ENCODE results near the gene CAMTA1. TPM values are rescaled to one million over a fixed set of nuclear protein-coding genes. Genes with fewer than 3 reads are reported as not detected.

Gene CAMTA1
- total RNA-seq, 4 donors from 2014 or later, result 86.3 to 170 (median 132) TPM

GRCh38 chr1:7510389-7510931, 725.2 kb downstream of the CAMTA1 start:
- Histone ChIP-seq H3K4me3 (no peak overlapping the region), H3K27me3 (no peaks in the 10 kb centered on the region), H3K27ac (no peak overlapping the region), H3K36me3 (no peaks in the 10 kb centered on the region), H3K9me3 (no peaks in the 10 kb centered on the region), H3K4me1 (peaks cover 0 to 18% (median 4%) of the 10 kb centered on the region in 3 donors)
- WGBS, 2 donors (ENCODE audit: low coverage in 1 of 2), result 80 to 97% methylated on average over 2 to 4 of the region's 7 CpGs
- TF ChIP-seq POLR2AphosphoS5 (IDR thresholded peaks at IDR 0.05), result no peak
- ATAC-seq, result no peak

GRCh38 chr1:7511381-7511780, 726.1 kb downstream of the CAMTA1 start:
- Histone ChIP-seq H3K4me3 (no peak overlapping the region), H3K4me1 (peaks cover 0 to 18% (median 4%) of the 10 kb centered on the region in 3 donors), H3K27ac (no peak overlapping the region), H3K36me3 (no peaks in the 10 kb centered on the region), H3K27me3 (no peaks in the 10 kb centered on the region), H3K9me3 (no peaks in the 10 kb centered on the region)
- no peak for ATAC-seq
- TF ChIP-seq POLR2A (IDR thresholded peaks at IDR 0.05) (no peak), POLR2AphosphoS5 (IDR thresholded peaks at IDR 0.05) (no peak), EP300 (IDR thresholded peaks at IDR 0.05) (no peak)
- TF ChIP-seq, protein P1, sequence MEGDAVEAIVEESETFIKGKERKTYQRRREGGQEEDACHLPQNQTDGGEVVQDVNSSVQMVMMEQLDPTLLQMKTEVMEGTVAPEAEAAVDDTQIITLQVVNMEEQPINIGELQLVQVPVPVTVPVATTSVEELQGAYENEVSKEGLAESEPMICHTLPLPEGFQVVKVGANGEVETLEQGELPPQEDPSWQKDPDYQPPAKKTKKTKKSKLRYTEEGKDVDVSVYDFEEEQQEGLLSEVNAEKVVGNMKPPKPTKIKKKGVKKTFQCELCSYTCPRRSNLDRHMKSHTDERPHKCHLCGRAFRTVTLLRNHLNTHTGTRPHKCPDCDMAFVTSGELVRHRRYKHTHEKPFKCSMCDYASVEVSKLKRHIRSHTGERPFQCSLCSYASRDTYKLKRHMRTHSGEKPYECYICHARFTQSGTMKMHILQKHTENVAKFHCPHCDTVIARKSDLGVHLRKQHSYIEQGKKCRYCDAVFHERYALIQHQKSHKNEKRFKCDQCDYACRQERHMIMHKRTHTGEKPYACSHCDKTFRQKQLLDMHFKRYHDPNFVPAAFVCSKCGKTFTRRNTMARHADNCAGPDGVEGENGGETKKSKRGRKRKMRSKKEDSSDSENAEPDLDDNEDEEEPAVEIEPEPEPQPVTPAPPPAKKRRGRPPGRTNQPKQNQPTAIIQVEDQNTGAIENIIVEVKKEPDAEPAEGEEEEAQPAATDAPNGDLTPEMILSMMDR (IDR thresholded peaks at IDR 0.05), result no peak
- no CpG with 5 or more reads among the region's 2 CpGs for WGBS, 2 donors (ENCODE audit: low coverage in 1 of 2)

GRCh38 chr1:7513081-7513480, 727.8 kb downstream of the CAMTA1 start:
- TF ChIP-seq, protein P1 (IDR thresholded peaks at IDR 0.05), result no peak
- no peak for TF ChIP-seq POLR2AphosphoS5 (IDR thresholded peaks at IDR 0.05)
- TF ChIP-seq EP300 (IDR thresholded peaks at IDR 0.05), result no peak
- no peak for TF ChIP-seq POLR2A (IDR thresholded peaks at IDR 0.05)
- no peak for ATAC-seq
- WGBS, 2 donors (ENCODE audit: low coverage in 1 of 2), result 87% methylated on average over 9 of the region's 10 CpGs; no CpG with 5 or more reads in 1 of the 2 donors
- Histone ChIP-seq H3K9me3 (no peaks in the 10 kb centered on the region), H3K27ac (no peak overlapping the region), H3K36me3 (no peaks in the 10 kb centered on the region), H3K4me1 (peaks cover 0 to 17% (median 4%) of the 10 kb centered on the region in 3 donors), H3K4me3 (no peak overlapping the region), H3K27me3 (no peaks in the 10 kb centered on the region)

DNA sequence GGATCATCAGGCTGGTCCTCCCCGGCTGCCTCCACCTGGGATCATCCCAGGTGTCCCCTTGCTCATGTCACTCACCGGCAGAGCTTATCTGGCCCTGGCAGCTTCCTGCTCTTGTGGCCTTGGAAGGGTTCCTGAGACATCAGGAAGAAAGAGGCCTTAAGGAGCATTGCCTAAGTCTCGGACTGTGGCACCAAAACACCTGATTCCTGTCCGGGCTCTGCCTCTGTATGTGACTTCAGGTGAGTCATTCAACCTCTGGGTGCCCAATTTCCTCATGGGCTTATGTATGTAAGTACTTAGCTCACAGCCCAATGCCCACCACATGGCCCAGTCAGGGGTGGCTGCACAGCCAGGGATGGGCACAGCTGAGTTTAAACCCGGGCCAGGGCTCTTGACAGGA, 729.9 kb downstream of the CAMTA1 start:
- H3K4me3 ChIP-seq, result no peak overlapping the region

GRCh38 chr1:7515904-7516303, 730.6 kb downstream of the CAMTA1 start:
- Histone ChIP-seq H3K4me3 (no peak overlapping the region), H3K27ac (no peak overlapping the region), H3K36me3 (no peaks in the 10 kb centered on the region), H3K27me3 (no peaks in the 10 kb centered on the region), H3K4me1 (no peaks in the 10 kb centered on the region), H3K9me3 (no peaks in the 10 kb centered on the region)
- WGBS, 2 donors (ENCODE audit: low coverage in 1 of 2), result no CpG with 5 or more reads among the region's 8 CpGs
- ATAC-seq, result no peak
- no peak for TF ChIP-seq POLR2AphosphoS5 (IDR thresholded peaks at IDR 0.05)

More for the DNA sequence above, 729.9 kb downstream of the CAMTA1 start:
- Histone ChIP-seq H3K4me1 (no peaks in the 10 kb centered on the region), H3K9me3 (no peaks in the 10 kb centered on the region), H3K36me3 (no peaks in the 10 kb centered on the region), H3K27me3 (no peaks in the 10 kb centered on the region), H3K27ac (no peak overlapping the region)
- TF ChIP-seq POLR2AphosphoS5 (IDR thresholded peaks at IDR 0.05), result no peak
- no peak for TF ChIP-seq POLR2A (IDR thresholded peaks at IDR 0.05)
- TF ChIP-seq EP300 (IDR thresholded peaks at IDR 0.05), result no peak
- TF ChIP-seq, protein P1 (IDR thresholded peaks at IDR 0.05), result no peak
- 60% methylated on average over 1 of the region's 5 CpGs; no CpG with 5 or more reads in 1 of the 2 donors for WGBS, 2 donors (ENCODE audit: low coverage in 1 of 2)
- no peak for ATAC-seq

- Histone ChIP-seq H3K27me3 (no peaks in the 10 kb centered on the region), H3K36me3 (no peaks in the 10 kb centered on the region), H3K4me3 (no peak overlapping the region), H3K27ac (no peak overlapping the region), H3K9me3 (no peaks in the 10 kb centered on the region), H3K4me1 (peaks cover 0 to under 1% (median 0%) of the 10 kb centered on the region in 3 donors)
- WGBS, 2 donors (ENCODE audit: low coverage in 1 of 2), result 59% methylated on average over 2 of the region's 4 CpGs; no CpG with 5 or more reads in 1 of the 2 donors
- no peak for ATAC-seq
- TF ChIP-seq EP300 (IDR thresholded peaks at IDR 0.05), result no peak
- TF ChIP-seq, protein P1 (IDR thresholded peaks at IDR 0.05), result no peak
- no peak for TF ChIP-seq POLR2A (IDR thresholded peaks at IDR 0.05)
- TF ChIP-seq POLR2AphosphoS5 (IDR thresholded peaks at IDR 0.05), result no peak
Observed at GRCh38 chr1:7516341-7516740, 731.1 kb downstream of the CAMTA1 start.
